ENCODE data around the gene NAP1L4. TPM values are rescaled to one million over a fixed set of nuclear protein-coding genes. Genes with fewer than 3 reads are reported as not detected.

The NAP1L4 gene
- total RNA-seq, 1 experiment from 2014 or later, result 144 TPM

GRCh38 chr11:2983908-2984307 lies 8.2 kb downstream of the NAP1L4 start:
- TF ChIP-seq TCF7L2 (IDR thresholded peaks at IDR 0.05; ENCODE audit: borderline replicate concordance, extremely low read depth, insufficient read depth, insufficient read length), result no peak
- TF ChIP-seq SRF (IDR thresholded peaks at IDR 0.05; ENCODE audit: low read depth), result no peak
- TF ChIP-seq ZFX (IDR thresholded peaks at IDR 0.05), result no peak
- no peak for TF ChIP-seq CBX3 (IDR thresholded peaks at IDR 0.05; ENCODE audit: low read depth)
- TF ChIP-seq CTCF (IDR thresholded peaks at IDR 0.05 in 2 of 3, conservative IDR thresholded peaks at IDR 0.05 in 1 of 3; ENCODE audit: borderline replicate concordance in 1 of 3, insufficient read depth in 1 of 3, low read depth in 2 of 3, low read length in 2 of 3), result no peak
- TF ChIP-seq ZNF274 (IDR thresholded peaks at IDR 0.05; ENCODE audit: low read depth, low read length), result no peak
- no peak for TF ChIP-seq EZH2 (IDR thresholded peaks at IDR 0.05)
- no peak for TF ChIP-seq SIN3A (IDR thresholded peaks at IDR 0.05; ENCODE audit: low read depth)
- TF ChIP-seq ZBTB33 (IDR thresholded peaks at IDR 0.05; ENCODE audit: extremely low read depth, insufficient replicate concordance, low read length), result no peak
- TF ChIP-seq EGR1 (IDR thresholded peaks at IDR 0.05; ENCODE audit: low read depth), result no peak
- no peak for TF ChIP-seq EZH2phosphoT487 (IDR thresholded peaks at IDR 0.05; ENCODE audit: borderline replicate concordance)
- no peak for TF ChIP-seq REST (IDR thresholded peaks at IDR 0.05; ENCODE audit: low read depth)
- TF ChIP-seq RAD21 (IDR thresholded peaks at IDR 0.05; ENCODE audit: low read depth), result no peak
- no peak for TF ChIP-seq POLR2A (IDR thresholded peaks at IDR 0.05; ENCODE audit: borderline replicate concordance, extremely low read depth, insufficient read depth, insufficient read length)
- TF ChIP-seq MAX (IDR thresholded peaks at IDR 0.05), result no peak
- no peak for TF ChIP-seq ELF1 (IDR thresholded peaks at IDR 0.05; ENCODE audit: borderline replicate concordance, low read depth)
- no peak for TF ChIP-seq ATF3 (IDR thresholded peaks at IDR 0.05)
- no peak overlapping the region for H2AFZ ChIP-seq (ENCODE audit: low read depth, low read length, poor library complexity, severe bottlenecking)
- POLR2A ChIA-PET, result no interaction called here

More at GRCh38 chr11:2983908-2984307, 8.2 kb downstream of the NAP1L4 start:
- Histone ChIP-seq H3K4me3 (replicated peaks in 1 of 2; ENCODE audit: low read depth in 1 of 2, low read length in 2 of 2) (no peak overlapping the region), H3K36me3 (ENCODE audit: control insufficient read depth in 1 of 2, insufficient read depth in 2 of 2, low read length in 2 of 2) (peaks cover 0 to 7% of the 10 kb centered on the region in 2 experiments; a peak in 1 of 4 replicates), H3K27me3 (ENCODE audit: insufficient read depth, low read length) (no peaks in the 10 kb centered on the region), H4K20me1 (ENCODE audit: insufficient read depth) (peaks cover 21% of the 10 kb centered on the region; the same call in 1 of the 2 replicates), H3K4me2 (ENCODE audit: low read length) (no peak overlapping the region), H3K27ac (ENCODE audit: low read depth, low read length) (no peak overlapping the region), H3K9me2 (ENCODE audit: insufficient read depth) (no peaks in the 10 kb centered on the region), H3K9me3 (ENCODE audit: control insufficient read depth in 1 of 2, insufficient read depth in 1 of 2, low read depth in 1 of 2, low read length in 2 of 2) (no peaks in the 10 kb centered on the region), H3K4me1 (ENCODE audit: control insufficient read depth in 1 of 2, insufficient read depth in 2 of 2, low read length in 2 of 2) (peaks cover under 1 to 2% of the 10 kb centered on the region in 2 experiments; a peak in 3 of 4 replicates), H3K79me2 (ENCODE audit: insufficient read depth, low read length) (peaks cover 100% of the 10 kb centered on the region), H3K9ac (ENCODE audit: low read length) (no peak overlapping the region)
- ChIA-PET RAD21 (ENCODE audit: low non-redundant PET in 1 of 2, low total read pairs in 2 of 2, uncharacterized antibody in 2 of 2, unreplicated experiment in 2 of 2) (no interaction called here), CTCF (no interaction called here)
- intact Hi-C loops (cut with micrococcal nuclease), result no loop called here
- no peak for DNase-seq (ENCODE audit: low read depth, low spot score)
- no TSS peak for BruUV-seq (replicated peaks)
- ATAC-seq, result no peak

Measured in HCT116 (cell line).